SK-N-SH treated with all-trans-retinoic acid at 6 μM for 48 hours (cell line): ENCODE measurements around the gene HIVEP3.

ENCODE experiments used
- ATAC-seq: fragments of 200-7000 bp; cut with Tn5 transposase; 3 replicates; pipeline ENCODE4 v1.9.1; 2020; ENCODE audit warnings: mild to moderate bottlenecking, moderate library complexity
- ARNTL ChIP-seq: fragments of 450-650 bp; formaldehyde crosslinking; IDR thresholded peaks from 2 replicates; pipeline ENCODE4 v1.5.0; 2020; ENCODE audit warnings: low read depth, mild to moderate bottlenecking, moderate library complexity, borderline replicate concordance
- CSRNP3 ChIP-seq: fragments of 250-450 bp; sonication (Bioruptor Pico); IDR thresholded peaks from 2 replicates; pipeline ENCODE4 v1.5.1; 2021; ENCODE audit warnings: mild to moderate bottlenecking, moderate library complexity
- ESRRG ChIP-seq: fragments of 250-450 bp; sonication (Bioruptor Pico); IDR thresholded peaks from 2 replicates; pipeline ENCODE4 v1.6.1; 2021; ENCODE audit warnings: mild to moderate bottlenecking
- GLIS3 ChIP-seq: fragments of 250-450 bp; sonication (Bioruptor Pico); IDR thresholded peaks from 2 replicates; pipeline ENCODE4 v1.5.0; 2020; ENCODE audit warnings: mild to moderate bottlenecking, moderate library complexity
- ISL1 ChIP-seq: fragments of 250-450 bp; sonication (Bioruptor Pico); IDR thresholded peaks from 2 replicates; pipeline ENCODE4 v2.1.2; 2022; ENCODE audit warnings: mild to moderate bottlenecking, moderate library complexity
- OSR1 ChIP-seq: fragments of 250-450 bp; sonication (Bioruptor Pico); IDR thresholded peaks from 2 replicates; pipeline ENCODE4 v1.8.0; 2022; ENCODE audit warnings: moderate library complexity, mild to moderate bottlenecking, inconsistent platforms
- POU6F1 ChIP-seq: fragments of 250-450 bp; sonication (Bioruptor Pico); IDR thresholded peaks from 2 replicates; pipeline ENCODE4 v1.8.0; 2021; ENCODE audit warnings: low read depth, mild to moderate bottlenecking, moderate library complexity, borderline replicate concordance
- RARB ChIP-seq: fragments of 250-450 bp; sonication (Bioruptor Pico); IDR thresholded peaks from 2 replicates; pipeline ENCODE4 v1.8.0; 2021; ENCODE audit warnings: mild to moderate bottlenecking, moderate library complexity
- SNAI2 ChIP-seq: fragments of 250-450 bp; sonication (Bioruptor Pico); IDR thresholded peaks from 2 replicates; pipeline ENCODE4 v1.5.0; 2020; ENCODE audit warnings: mild to moderate bottlenecking, moderate library complexity
- TCF4 ChIP-seq: fragments of 250-450 bp; sonication (Bioruptor Pico); IDR thresholded peaks from 2 replicates; pipeline ENCODE4 v1.8.0; 2021; ENCODE audit warnings: mild to moderate bottlenecking, moderate library complexity, borderline replicate concordance
- TOX ChIP-seq: fragments of 250-450 bp; sonication (Bioruptor Pico); IDR thresholded peaks from 2 replicates; pipeline ENCODE4 v1.8.0; 2021; ENCODE audit warnings: mild to moderate bottlenecking, moderate library complexity, borderline replicate concordance
- TSHZ2 ChIP-seq: fragments of 250-450 bp; sonication (Bioruptor Pico); IDR thresholded peaks from 2 replicates; pipeline ENCODE4 v1.5.0; 2020; ENCODE audit warnings: mild to moderate bottlenecking, moderate library complexity
- ZC3H10 ChIP-seq: fragments of 250-450 bp; sonication (Bioruptor Pico); IDR thresholded peaks from 2 replicates; pipeline ENCODE4 v1.5.1; 2021; ENCODE audit warnings: mild to moderate bottlenecking, moderate library complexity
- ZFP3 ChIP-seq: fragments of 250-450 bp; sonication (Bioruptor Pico); IDR thresholded peaks from 2 replicates; pipeline ENCODE4 v1.5.0; 2020; ENCODE audit warnings: mild to moderate bottlenecking, moderate library complexity
- ZFP30 ChIP-seq: fragments of 450-650 bp; formaldehyde crosslinking; IDR thresholded peaks from 2 replicates; pipeline ENCODE4 v1.5.0; 2022; ENCODE audit warnings: mild to moderate bottlenecking, moderate library complexity
- ZNF565 ChIP-seq: fragments of 450-650 bp; formaldehyde crosslinking; conservative IDR thresholded peaks from 2 replicates; pipeline ENCODE4 v1.5.0; 2020; ENCODE audit warnings: low read depth, mild to moderate bottlenecking, moderate library complexity
- ZNF70 ChIP-seq: fragments of 450-650 bp; formaldehyde crosslinking; IDR thresholded peaks from 2 replicates; pipeline ENCODE4 v1.5.0; 2020; ENCODE audit warnings: mild to moderate bottlenecking, moderate library complexity
- ZNF8 ChIP-seq: fragments of 450-650 bp; formaldehyde crosslinking; IDR thresholded peaks from 2 replicates; pipeline ENCODE4 v1.5.0; 2020; ENCODE audit warnings: mild to moderate bottlenecking, moderate library complexity
- TF ChIP-seq, protein P1 (sequence below): fragments of 250-450 bp; sonication (Bioruptor Pico); IDR thresholded peaks from 2 replicates; pipeline ENCODE4 v1.8.0; 2020; ENCODE audit warnings: mild to moderate bottlenecking, moderate library complexity, borderline replicate concordance

The HIVEP3 gene

GRCh38 chr1:41783189-41783639 lies 135.5 kb downstream of the HIVEP3 start:
- peak; percentile 97 for ATAC-seq
- TF ChIP-seq ISL1 (CRISPR knock-in tag), result peak; percentile 83
- TF ChIP-seq ESRRG (CRISPR knock-in tag), result no peak

DNA sequence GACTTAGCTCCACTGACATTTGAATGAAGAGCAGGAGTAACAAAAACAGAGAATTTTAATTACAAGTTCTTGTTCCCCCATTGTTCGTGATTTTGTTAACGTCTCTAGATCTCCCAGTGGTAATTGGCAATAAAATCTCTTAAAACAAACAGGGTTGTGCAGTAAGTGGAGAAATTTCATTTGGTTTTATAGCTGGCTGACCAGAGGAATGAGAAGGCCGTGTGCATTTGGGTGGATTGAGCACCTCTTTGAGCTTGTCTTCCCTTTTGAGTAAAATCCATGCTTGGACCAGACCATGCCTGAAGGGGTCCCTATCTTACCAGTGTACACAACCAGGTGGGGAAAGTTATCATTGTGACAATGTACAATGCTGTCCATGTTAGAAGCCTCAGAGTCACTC lies 137.8 kb downstream of the HIVEP3 start:
- no peak for ATAC-seq
- TF ChIP-seq ZFP30 (CRISPR knock-in tag) (no peak), RARB (no peak), GLIS3 (no peak), ZFP3 (no peak), POU6F1 (CRISPR knock-in tag) (no peak), ESRRG (CRISPR knock-in tag) (no peak), TSHZ2 (CRISPR knock-in tag) (no peak), OSR1 (no peak), ZNF565 (CRISPR knock-in tag) (no peak), ARNTL (no peak)

GRCh38 chr1:41780322-41780721 lies 138.4 kb downstream of the HIVEP3 start:
- no peak for ATAC-seq
- TF ChIP-seq OSR1 (no peak), TCF4 (no peak)

GRCh38 chr1:41779360-41779759 lies 139.4 kb downstream of the HIVEP3 start:
- TF ChIP-seq ARNTL (no peak), ESRRG (CRISPR knock-in tag) (no peak), ISL1 (CRISPR knock-in tag) (no peak), CSRNP3 (no peak), SNAI2 (CRISPR knock-in tag) (no peak), POU6F1 (CRISPR knock-in tag) (no peak), ZC3H10 (CRISPR knock-in tag) (no peak), OSR1 (no peak), ZFP30 (CRISPR knock-in tag) (no peak), TOX (CRISPR knock-in tag) (no peak), GLIS3 (no peak), TCF4 (no peak), TSHZ2 (CRISPR knock-in tag) (no peak), RARB (no peak), ZNF8 (CRISPR knock-in tag) (no peak), ZNF70 (no peak)
- TF ChIP-seq, protein P1, sequence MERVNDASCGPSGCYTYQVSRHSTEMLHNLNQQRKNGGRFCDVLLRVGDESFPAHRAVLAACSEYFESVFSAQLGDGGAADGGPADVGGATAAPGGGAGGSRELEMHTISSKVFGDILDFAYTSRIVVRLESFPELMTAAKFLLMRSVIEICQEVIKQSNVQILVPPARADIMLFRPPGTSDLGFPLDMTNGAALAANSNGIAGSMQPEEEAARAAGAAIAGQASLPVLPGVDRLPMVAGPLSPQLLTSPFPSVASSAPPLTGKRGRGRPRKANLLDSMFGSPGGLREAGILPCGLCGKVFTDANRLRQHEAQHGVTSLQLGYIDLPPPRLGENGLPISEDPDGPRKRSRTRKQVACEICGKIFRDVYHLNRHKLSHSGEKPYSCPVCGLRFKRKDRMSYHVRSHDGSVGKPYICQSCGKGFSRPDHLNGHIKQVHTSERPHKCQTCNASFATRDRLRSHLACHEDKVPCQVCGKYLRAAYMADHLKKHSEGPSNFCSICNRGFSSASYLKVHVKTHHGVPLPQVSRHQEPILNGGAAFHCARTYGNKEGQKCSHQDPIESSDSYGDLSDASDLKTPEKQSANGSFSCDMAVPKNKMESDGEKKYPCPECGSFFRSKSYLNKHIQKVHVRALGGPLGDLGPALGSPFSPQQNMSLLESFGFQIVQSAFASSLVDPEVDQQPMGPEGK (CRISPR knock-in tag), result no peak
- no peak for ATAC-seq
